GM12878 (cell line): ENCODE data around the gene SLC6A7.

Experiments used
- CTCF ChIP-seq, 3 experiments: IDR thresholded peaks in 2 of 3; conservative IDR thresholded peaks in 1 of 3; 2 replicates each; pipeline ENCODE4 v1.5.1; 2011; ENCODE audit warnings: low read depth in 3 of 3, low read length in 3 of 3, mild to moderate bottlenecking in 3 of 3, control low read depth in 2 of 3, moderate library complexity in 2 of 3, inconsistent platforms in 1 of 3, mixed read lengths in 1 of 3; ENCODE audit not compliant: control insufficient read depth in 2 of 3, insufficient read depth in 1 of 3; ENCODE audit errors: extremely low read depth in 1 of 3
- EGR1 ChIP-seq, 2 experiments: IDR thresholded peaks; 1 replicate in 1 of 2; 2 replicates in 1 of 2; pipeline ENCODE4 v1.6.1; 2011 to 2012; ENCODE audit warnings: low read depth in 2 of 2, low read length in 2 of 2, borderline replicate concordance in 1 of 2, mild to moderate bottlenecking in 1 of 2, moderate library complexity in 1 of 2
- IRF4 ChIP-seq: IDR thresholded peaks from 2 replicates; pipeline ENCODE4 v1.6.1; 2011; ENCODE audit warnings: low read depth, low read length
- MXI1 ChIP-seq: fragments of 150-350 bp; IDR thresholded peaks from 2 replicates; pipeline ENCODE4 v1.6.1; 2011; ENCODE audit warnings: low read depth, mild to moderate bottlenecking, inconsistent platforms, low read length, improper control_type of control experiment
- NR2C2 ChIP-seq: IDR thresholded peaks from 2 replicates; pipeline ENCODE4 v1.6.1; 2011; ENCODE audit warnings: borderline replicate concordance, low read depth; ENCODE audit not compliant: control insufficient read depth, insufficient read length
- POLR2A ChIP-seq: IDR thresholded peaks from 2 replicates; pipeline ENCODE4 v1.6.1; 2011; ENCODE audit warnings: low read depth, mild to moderate bottlenecking, low read length
- RAD51 ChIP-seq: fragments of 450-650 bp; IDR thresholded peaks from 2 replicates; pipeline ENCODE4 v1.6.1; 2016; ENCODE audit warnings: moderate library complexity, mild to moderate bottlenecking, inconsistent platforms

GRCh38 chr5:150211156-150212030, 21.5 kb downstream of the SLC6A7 start:
- TF ChIP-seq MXI1 (no peak), NR2C2 (no peak), EGR1 (IDR thresholded peaks at IDR 0.05; ENCODE audit: borderline replicate concordance in 1 of 2, low read depth in 2 of 2, low read length in 2 of 2) (no peak), IRF4 (no peak), POLR2A (no peak), RAD51 (no peak), CTCF (IDR thresholded peaks at IDR 0.05 in 2 of 3, conservative IDR thresholded peaks at IDR 0.05 in 1 of 3; ENCODE audit: control insufficient read depth in 2 of 3, extremely low read depth in 1 of 3, insufficient read depth in 1 of 3, low read depth in 3 of 3, low read length in 3 of 3) (peak in 1 of 3 experiments; percentile 12; a peak in 2 of 6 replicates)
